ENCODE data around the gene CUX1. TPM values are rescaled to one million over a fixed set of nuclear protein-coding genes. Genes with fewer than 3 reads are reported as not detected.

CUX1 gene
- total and polyA plus RNA-seq, 2 of the 13 experiments (the other 11 are each of a cell fraction or from before 2014, with no cell fraction given): 13.7 to 14.9 TPM

DNA sequence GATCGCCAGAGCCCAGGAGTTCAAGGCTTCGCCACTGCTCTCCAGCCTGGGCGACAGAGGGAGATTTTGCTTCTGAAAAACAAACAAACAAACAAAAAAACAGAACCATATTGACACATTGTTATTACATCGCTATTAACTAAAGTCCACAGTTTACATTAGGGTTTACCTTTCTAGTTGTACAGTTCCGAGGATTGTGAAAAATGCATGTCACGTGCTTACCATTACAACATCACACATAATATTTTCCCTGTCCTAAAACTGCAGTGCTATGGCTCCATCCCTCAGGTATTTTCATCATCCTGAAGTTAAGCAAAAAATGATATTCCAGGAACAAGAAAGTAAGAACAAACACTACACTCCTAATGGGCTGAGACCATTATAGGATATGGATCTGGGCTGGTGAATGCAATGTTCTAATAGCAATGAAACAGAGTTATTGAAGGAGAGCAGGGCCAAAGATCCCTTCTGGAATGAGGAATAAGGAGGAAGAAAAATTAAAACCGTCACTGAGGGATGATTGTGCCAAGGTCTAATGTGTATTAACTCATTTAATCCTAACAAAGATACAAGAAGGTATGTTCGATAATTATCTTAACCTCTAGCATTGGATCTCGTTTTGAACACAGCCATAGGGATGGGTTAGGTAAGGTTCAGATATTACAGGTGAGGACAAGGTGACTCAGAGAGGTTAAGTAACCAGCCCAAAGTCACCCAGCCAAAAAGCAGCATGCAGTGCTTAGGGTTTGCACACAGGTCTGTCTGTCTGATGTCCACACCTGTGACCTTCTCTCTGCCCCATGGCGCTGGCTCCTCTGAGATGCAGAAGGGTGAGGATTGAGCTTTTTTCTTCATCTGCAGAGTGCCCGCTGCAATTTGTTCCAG lies 14.0 kb upstream of the CUX1 start (continued):
- TF ChIP-seq FOXA1 (IDR thresholded peaks at IDR 0.05): no peak; the same call in 1 of the 2 replicates
- peak; percentile 39; the same call in 1 of the 2 replicates for TF ChIP-seq FOXA1 (CRISPR knock-in tag; IDR thresholded peaks at IDR 0.05)
- TF ChIP-seq, protein P1, sequence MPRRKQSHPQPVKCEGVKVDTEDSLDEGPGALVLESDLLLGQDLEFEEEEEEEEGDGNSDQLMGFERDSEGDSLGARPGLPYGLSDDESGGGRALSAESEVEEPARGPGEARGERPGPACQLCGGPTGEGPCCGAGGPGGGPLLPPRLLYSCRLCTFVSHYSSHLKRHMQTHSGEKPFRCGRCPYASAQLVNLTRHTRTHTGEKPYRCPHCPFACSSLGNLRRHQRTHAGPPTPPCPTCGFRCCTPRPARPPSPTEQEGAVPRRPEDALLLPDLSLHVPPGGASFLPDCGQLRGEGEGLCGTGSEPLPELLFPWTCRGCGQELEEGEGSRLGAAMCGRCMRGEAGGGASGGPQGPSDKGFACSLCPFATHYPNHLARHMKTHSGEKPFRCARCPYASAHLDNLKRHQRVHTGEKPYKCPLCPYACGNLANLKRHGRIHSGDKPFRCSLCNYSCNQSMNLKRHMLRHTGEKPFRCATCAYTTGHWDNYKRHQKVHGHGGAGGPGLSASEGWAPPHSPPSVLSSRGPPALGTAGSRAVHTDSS (CRISPR knock-in tag; conservative IDR thresholded peaks at IDR 0.05): no peak
- TF ChIP-seq SAFB2 (CRISPR knock-in tag; IDR thresholded peaks at IDR 0.05; ENCODE audit: borderline replicate concordance, low read depth): no peak
- no peak for TF ChIP-seq THYN1 (CRISPR knock-in tag; IDR thresholded peaks at IDR 0.05; ENCODE audit: borderline replicate concordance, low read depth)
- TF ChIP-seq ZBTB26 (CRISPR knock-in tag; IDR thresholded peaks at IDR 0.05; ENCODE audit: borderline replicate concordance): no peak
- TF ChIP-seq ZMYM3 (CRISPR knock-in tag; IDR thresholded peaks at IDR 0.05): 0 out of 2 replicates have a peak, but pooled peaks have one; percentile 34
- TF ChIP-seq EED (CRISPR knock-in tag; IDR thresholded peaks at IDR 0.05): no peak
- TF ChIP-seq PCBP1 (IDR thresholded peaks at IDR 0.05; ENCODE audit: borderline replicate concordance, low read depth, low read length): no peak
- TF ChIP-seq ETV6 (CRISPR knock-in tag; conservative IDR thresholded peaks at IDR 0.05): no peak
- no peak for TF ChIP-seq ZNF354B (CRISPR knock-in tag; IDR thresholded peaks at IDR 0.05)
- TF ChIP-seq SOX5 (CRISPR knock-in tag; IDR thresholded peaks at IDR 0.05; ENCODE audit: borderline replicate concordance): 0 out of 2 replicates have a peak, but pooled peaks have one; percentile 45
- TF ChIP-seq MIXL1 (CRISPR knock-in tag; IDR thresholded peaks at IDR 0.05): no peak
- TF ChIP-seq, protein P2, sequence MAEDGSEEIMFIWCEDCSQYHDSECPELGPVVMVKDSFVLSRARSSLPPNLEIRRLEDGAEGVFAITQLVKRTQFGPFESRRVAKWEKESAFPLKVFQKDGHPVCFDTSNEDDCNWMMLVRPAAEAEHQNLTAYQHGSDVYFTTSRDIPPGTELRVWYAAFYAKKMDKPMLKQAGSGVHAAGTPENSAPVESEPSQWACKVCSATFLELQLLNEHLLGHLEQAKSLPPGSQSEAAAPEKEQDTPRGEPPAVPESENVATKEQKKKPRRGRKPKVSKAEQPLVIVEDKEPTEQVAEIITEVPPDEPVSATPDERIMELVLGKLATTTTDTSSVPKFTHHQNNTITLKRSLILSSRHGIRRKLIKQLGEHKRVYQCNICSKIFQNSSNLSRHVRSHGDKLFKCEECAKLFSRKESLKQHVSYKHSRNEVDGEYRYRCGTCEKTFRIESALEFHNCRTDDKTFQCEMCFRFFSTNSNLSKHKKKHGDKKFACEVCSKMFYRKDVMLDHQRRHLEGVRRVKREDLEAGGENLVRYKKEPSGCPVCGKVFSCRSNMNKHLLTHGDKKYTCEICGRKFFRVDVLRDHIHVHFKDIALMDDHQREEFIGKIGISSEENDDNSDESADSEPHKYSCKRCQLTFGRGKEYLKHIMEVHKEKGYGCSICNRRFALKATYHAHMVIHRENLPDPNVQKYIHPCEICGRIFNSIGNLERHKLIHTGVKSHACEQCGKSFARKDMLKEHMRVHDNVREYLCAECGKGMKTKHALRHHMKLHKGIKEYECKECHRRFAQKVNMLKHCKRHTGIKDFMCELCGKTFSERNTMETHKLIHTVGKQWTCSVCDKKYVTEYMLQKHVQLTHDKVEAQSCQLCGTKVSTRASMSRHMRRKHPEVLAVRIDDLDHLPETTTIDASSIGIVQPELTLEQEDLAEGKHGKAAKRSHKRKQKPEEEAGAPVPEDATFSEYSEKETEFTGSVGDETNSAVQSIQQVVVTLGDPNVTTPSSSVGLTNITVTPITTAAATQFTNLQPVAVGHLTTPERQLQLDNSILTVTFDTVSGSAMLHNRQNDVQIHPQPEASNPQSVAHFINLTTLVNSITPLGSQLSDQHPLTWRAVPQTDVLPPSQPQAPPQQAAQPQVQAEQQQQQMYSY (CRISPR knock-in tag; IDR thresholded peaks at IDR 0.05): no peak
- TF ChIP-seq KDM2A (CRISPR knock-in tag; IDR thresholded peaks at IDR 0.05; ENCODE audit: borderline replicate concordance, low read depth): no peak
- TF ChIP-seq MYNN (CRISPR knock-in tag; IDR thresholded peaks at IDR 0.05; ENCODE audit: low read depth): no peak
- no peak for TF ChIP-seq RARG (CRISPR knock-in tag; IDR thresholded peaks at IDR 0.05; ENCODE audit: low read depth)
- TF ChIP-seq PPARG (CRISPR knock-in tag; conservative IDR thresholded peaks at IDR 0.05): no peak
- TF ChIP-seq, protein P3, sequence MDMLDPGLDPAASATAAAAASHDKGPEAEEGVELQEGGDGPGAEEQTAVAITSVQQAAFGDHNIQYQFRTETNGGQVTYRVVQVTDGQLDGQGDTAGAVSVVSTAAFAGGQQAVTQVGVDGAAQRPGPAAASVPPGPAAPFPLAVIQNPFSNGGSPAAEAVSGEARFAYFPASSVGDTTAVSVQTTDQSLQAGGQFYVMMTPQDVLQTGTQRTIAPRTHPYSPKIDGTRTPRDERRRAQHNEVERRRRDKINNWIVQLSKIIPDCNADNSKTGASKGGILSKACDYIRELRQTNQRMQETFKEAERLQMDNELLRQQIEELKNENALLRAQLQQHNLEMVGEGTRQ (IDR thresholded peaks at IDR 0.05; ENCODE audit: low read depth, low read length): peak; percentile 23; the same call in 1 of the 2 replicates
- TF ChIP-seq, protein P3 (CRISPR knock-in tag; IDR thresholded peaks at IDR 0.05; ENCODE audit: borderline replicate concordance): peak; percentile 56; the same call in 1 of the 2 replicates
